D721Med (cell line): Measurements from ENCODE around the gene RBM17.

ENCODE experiments used
- DNase-seq: peaks from one replicate; pipeline ENCODE4 v3.0.0; 2011; ENCODE audit warnings: low spot score; ENCODE audit not compliant: insufficient read length
- FAIRE-seq: peaks from 2 replicates; lab custom pipeline; 2011; peaks lifted over from hg19 to GRCh38; lab: Jason Lieb, UNC
- TF ChIP-seq, protein P1 (sequence below): IDR thresholded peaks from 2 replicates; pipeline ENCODE4 v1.5.1; 2012; ENCODE audit warnings: mild to moderate bottlenecking, control low read depth; ENCODE audit not compliant: insufficient read depth; ENCODE audit errors: missing control alignments

Gene RBM17

DNA sequence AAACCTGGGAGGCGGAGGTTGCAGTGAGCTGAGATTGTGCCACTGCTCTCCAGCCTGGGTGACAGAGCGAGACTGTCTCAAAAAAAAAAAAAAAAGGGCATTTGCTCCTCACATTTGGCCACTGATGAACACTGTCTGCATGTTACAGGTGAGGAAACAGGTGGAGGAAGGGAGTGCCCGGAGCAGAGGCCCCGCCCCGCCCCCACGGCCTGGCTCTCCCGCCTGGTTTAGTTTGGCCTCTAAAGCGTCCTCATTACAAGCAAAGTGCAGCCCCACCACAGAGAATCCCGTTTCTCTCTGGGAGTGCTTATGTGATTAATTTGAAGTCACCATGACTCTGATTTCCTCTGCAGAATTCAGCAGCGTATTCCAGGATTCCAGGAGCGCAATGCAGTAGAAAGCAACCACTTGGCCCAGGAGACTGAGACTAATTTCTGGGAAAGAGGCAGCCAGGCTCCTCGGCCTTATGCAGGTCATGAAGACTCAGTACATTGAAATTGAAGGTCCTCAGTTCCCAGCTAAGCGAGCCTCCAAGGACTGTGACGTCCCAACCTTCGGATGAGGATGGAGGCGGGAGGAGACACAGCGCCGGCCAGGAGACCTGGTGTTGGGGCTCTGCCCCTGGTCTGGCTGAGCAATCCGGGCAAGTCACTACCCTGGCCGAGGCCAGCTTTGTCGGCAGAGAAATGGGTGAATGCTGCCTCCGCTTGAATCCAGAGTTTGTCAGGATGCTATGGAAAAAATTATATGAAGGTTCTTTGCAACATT is 44.7 kb downstream of the RBM17 start:
- FAIRE-seq (no peak), DNase-seq (no peak)
- TF ChIP-seq, protein P1, sequence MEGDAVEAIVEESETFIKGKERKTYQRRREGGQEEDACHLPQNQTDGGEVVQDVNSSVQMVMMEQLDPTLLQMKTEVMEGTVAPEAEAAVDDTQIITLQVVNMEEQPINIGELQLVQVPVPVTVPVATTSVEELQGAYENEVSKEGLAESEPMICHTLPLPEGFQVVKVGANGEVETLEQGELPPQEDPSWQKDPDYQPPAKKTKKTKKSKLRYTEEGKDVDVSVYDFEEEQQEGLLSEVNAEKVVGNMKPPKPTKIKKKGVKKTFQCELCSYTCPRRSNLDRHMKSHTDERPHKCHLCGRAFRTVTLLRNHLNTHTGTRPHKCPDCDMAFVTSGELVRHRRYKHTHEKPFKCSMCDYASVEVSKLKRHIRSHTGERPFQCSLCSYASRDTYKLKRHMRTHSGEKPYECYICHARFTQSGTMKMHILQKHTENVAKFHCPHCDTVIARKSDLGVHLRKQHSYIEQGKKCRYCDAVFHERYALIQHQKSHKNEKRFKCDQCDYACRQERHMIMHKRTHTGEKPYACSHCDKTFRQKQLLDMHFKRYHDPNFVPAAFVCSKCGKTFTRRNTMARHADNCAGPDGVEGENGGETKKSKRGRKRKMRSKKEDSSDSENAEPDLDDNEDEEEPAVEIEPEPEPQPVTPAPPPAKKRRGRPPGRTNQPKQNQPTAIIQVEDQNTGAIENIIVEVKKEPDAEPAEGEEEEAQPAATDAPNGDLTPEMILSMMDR: no peak

DNA sequence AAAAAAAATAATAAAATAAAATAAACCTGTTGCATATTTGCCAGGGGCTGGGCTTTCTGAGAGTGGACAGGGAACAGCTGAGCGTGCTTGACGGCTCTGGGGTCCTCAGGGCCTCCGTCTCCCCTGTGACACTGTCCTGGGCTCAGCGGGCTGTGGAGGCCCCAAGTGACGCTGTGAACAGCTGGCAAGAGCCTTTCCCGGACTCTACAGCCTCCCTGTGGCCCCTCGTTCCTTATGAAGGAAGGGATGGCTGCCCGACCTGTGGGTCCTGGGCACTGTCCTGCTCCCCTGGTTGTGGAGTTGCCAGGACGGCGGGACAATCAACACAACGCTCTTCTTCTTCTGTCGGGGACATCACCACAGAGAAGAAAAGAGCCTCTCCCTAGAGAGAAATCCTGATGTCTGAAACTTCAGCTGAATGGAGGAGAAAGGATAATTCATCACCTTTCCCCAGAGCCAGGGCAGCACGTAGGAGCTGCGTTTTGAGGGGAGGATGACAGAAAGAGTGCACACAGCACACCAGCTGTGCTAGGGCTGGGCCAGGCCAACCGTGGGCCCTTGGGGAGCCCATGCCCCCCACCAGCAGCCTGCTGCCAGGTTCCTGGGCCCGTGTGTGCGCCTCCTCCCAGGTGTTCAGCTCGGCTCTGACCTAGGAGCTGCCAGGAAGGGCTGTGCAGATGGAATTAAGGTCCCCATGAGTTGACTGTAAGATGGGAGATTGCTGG is 45.4 kb downstream of the RBM17 start:
- no peak for DNase-seq
- no peak for FAIRE-seq
- TF ChIP-seq, protein P1: no peak

DNA sequence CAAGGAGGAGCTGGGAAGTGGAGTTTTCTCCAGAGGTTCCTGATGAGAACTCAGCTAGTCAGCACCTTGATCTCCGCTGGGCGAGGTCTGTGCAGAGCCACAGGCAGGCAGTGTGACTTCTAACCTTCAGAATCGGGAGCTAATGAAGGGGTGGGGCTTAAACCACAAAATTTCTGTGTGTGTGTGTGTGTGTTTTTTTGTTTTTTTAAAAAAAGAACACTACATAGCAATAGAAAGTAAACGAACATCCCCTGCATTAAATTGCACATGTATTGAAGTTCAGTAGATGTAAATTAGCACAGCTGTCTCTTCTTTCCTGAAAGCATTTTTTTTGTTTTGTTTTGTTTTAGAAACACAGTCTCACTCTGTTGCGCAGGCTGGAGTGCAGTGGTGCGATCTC is 46.2 kb downstream of the RBM17 start:
- no peak for DNase-seq
- TF ChIP-seq, protein P1: no peak
- FAIRE-seq: no peak

DNA sequence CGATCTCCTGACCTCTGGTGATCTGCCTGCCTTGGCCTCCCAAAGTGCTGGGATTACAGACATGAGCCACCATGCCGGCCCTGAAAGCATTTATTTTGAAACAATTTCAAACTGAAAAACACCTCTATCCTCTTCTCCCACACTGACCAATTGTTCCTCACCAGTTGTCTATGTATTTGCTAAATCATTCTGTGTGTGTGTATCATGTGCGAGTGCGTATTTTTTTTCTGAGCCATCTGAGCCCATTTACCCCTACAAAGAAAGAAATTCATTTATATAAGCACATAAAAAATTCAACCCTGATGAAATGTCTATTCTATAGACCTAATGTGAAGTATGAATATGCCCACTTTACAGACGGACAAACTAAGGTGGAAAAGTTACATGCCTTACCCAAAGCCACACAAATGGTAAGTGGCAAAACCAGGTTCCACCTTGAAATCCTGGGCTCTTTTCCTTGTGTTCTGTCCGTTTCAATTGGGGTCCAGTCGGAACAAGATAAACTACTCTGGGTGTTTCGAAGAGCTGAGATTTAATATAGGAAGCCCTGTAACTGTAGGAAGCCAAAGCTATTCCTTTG is 46.8 kb downstream of the RBM17 start:
- TF ChIP-seq, protein P1: no peak
- no peak for FAIRE-seq

DNA sequence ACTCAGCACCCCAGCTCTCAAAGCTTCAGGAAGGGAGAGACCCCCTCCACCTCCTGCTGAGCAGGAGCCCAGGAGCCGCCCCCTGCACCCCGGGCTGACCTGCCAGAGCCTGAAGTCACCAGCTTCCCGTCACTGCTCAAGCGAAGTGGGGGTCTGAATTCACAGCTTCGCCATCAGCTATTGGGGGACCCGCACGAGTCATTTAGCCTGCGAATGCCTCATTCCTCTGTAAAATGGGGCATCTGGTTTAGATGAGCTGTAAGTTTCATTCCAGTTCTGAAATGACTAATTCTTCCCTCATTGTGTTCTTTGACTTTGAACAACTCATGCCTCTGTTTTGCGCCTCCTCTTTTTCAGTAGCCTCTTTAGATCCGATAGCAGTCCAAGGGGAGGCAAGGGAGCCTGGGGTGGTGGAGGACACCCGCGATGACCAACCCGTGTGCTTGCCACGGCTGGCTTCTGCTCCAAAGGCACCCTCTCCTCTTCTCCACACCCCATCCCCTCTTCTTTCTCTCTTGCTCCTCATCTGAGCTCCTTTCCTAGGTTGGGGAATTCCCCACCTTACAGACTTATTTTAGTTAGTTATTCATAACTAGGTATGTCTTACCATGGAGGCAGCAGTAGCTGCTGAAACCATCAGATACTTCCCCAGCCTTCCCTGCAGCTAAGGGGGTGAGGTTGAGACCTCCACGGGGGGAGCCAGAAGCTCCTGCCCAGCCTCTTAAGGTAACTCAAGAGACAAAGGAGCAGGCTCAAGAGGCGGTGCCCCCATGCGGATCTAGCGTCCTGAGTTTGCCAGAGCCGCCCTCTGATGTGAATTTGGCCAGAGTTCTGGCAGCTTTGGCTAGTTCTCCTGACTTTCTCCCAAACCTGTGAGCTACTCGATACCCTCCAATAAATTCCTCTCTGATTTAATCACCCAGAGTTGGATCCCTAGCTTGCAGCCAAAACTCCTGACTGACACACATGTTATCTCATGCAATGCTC is 47.7 kb downstream of the RBM17 start:
- FAIRE-seq (no peak), DNase-seq (no peak)
- TF ChIP-seq, protein P1: no peak

More for the DNA sequence above, 46.8 kb downstream of the RBM17 start:
- DNase-seq: no peak

DNA sequence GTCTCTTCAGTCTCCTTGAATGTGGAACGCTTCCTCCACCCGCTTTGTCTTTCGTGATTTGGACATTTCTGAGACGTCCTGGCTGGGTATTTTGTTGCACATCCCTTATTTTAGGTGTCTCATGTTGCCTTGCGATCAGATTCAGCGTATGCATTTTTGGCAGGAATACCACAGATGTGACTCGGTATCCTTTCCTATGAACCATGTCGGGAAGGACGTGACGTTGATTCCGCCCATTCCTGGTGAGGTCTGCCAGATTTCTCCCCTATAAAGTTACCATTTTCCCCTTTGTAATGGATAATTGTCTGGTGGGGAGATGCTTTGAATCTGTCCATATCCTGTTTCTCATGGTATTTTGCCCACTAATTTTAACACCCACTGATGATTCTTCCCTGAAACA is 49.6 kb downstream of the RBM17 start:
- DNase-seq: no peak
- no peak for FAIRE-seq
- TF ChIP-seq, protein P1: no peak
